IPS-NIHi11 (cell line): ENCODE measurements around the gene UBR4.

Source experiments
- DNase-seq: peaks from one replicate; pipeline ENCODE4 v3.0.0; 2012; ENCODE audit warnings: mixed read lengths, low spot score

UBR4 gene

GRCh38 chr1:19139711-19140110 lies 70.4 kb downstream of the UBR4 start:
- no peak for DNase-seq

GRCh38 chr1:19138958-19139581 lies 71.0 kb downstream of the UBR4 start:
- DNase-seq, result no peak

- no peak for DNase-seq
Observed at GRCh38 chr1:19138331-19138730, 71.7 kb downstream of the UBR4 start.

GRCh38 chr1:19137158-19137557 lies 72.9 kb downstream of the UBR4 start:
- no peak for DNase-seq

GRCh38 chr1:19133360-19133759 lies 76.7 kb downstream of the UBR4 start:
- no peak for DNase-seq

- DNase-seq, result no peak
Observed at GRCh38 chr1:19130468-19130867, 79.6 kb downstream of the UBR4 start.

GRCh38 chr1:19128968-19129514 lies 81.0 kb downstream of the UBR4 start:
- DNase-seq, result no peak

- no peak for DNase-seq
Observed at GRCh38 chr1:19124273-19124672, 85.8 kb downstream of the UBR4 start.

GRCh38 chr1:19123837-19124236 lies 86.2 kb downstream of the UBR4 start:
- no peak for DNase-seq

GRCh38 chr1:19122668-19123067 lies 87.4 kb downstream of the UBR4 start:
- DNase-seq, result no peak

GRCh38 chr1:19121192-19121591 lies 88.9 kb downstream of the UBR4 start:
- no peak for DNase-seq

GRCh38 chr1:19120070-19120469 lies 90.0 kb downstream of the UBR4 start:
- no peak for DNase-seq

GRCh38 chr1:19115082-19115808 lies 94.8 kb downstream of the UBR4 start:
- DNase-seq, result no peak

GRCh38 chr1:19113697-19114092 lies 96.4 kb downstream of the UBR4 start:
- DNase-seq, result peak; percentile 62

GRCh38 chr1:19112891-19113696 lies 97.0 kb downstream of the UBR4 start:
- no peak for DNase-seq

GRCh38 chr1:19110257-19110927 lies 99.7 kb downstream of the UBR4 start:
- DNase-seq, result no peak

GRCh38 chr1:19109545-19109944 lies 100.5 kb downstream of the UBR4 start:
- DNase-seq, result no peak

GRCh38 chr1:19101244-19101643 lies 108.8 kb downstream of the UBR4 start:
- DNase-seq, result no peak

GRCh38 chr1:19100028-19100427 lies 110.0 kb downstream of the UBR4 start:
- DNase-seq, result no peak

GRCh38 chr1:19096990-19097389 lies 113.1 kb downstream of the UBR4 start:
- no peak for DNase-seq

- DNase-seq, result peak; percentile 53
Observed at GRCh38 chr1:19096036-19096833, 113.8 kb downstream of the UBR4 start.
